ENCODE results near the gene AK5.
"Not testable (repeated sequence)": the region's sequence is repeated elsewhere in the genome, so short reads cannot be mapped to it uniquely, and the experiment has no call there.

The AK5 gene

DNA sequence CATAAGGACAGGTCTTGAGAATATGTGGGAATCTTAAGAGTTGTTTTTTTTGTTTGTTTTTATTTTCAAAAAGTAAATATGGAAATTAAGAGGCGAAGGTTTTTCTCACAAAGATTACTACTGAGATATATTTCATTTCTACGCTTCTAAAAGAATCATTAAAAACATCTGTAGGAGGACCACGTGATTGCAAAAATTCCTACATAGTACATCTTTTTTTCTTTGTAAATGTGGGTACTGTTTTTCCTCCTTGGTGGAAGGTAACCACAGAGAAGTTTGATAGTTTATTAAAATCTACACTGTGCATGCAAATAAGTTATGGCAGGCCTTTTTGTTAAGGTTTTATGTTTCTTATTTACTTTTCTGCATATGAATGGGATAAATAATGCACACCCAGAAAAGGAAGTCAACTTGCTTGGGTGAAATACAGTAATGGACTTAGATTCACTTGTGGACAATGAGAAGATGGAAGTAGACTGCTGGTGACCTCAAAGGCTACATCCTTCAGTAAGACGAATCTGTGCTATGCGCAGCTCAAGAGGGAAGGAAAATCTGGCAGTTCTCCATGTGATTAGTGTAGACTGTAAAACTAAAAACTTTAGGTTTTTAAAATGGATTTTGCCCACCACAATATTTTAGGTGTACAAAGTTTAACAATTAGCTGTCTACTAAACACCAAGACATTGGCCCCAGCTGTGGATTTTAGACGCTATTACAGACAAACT is 2.0 kb downstream of the AK5 start:
- DNase-seq (ENCODE audit: insufficient read length, low spot score): no peak
- FAIRE-seq: no peak

DNA sequence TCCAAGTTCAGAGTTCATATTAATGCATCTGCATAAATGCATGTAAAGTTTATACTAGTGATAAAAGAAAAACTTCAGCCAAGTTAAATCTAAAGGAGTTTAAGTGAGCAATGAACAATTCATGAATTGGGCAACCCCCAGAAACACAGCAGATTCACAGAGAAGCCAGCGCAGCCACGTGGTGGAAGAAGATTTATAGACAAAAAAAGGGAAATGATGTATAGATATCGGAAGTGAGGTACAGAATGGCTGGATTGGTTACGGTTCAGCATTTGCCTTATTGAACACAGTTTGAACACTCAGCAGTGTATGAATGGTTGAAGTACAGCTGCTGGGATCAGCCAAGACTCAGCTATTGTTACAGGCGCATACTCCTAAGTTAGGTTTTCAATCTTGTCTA is 5.7 kb downstream of the AK5 start:
- no peak for DNase-seq (ENCODE audit: insufficient read length, low spot score)
- no peak for FAIRE-seq

DNA sequence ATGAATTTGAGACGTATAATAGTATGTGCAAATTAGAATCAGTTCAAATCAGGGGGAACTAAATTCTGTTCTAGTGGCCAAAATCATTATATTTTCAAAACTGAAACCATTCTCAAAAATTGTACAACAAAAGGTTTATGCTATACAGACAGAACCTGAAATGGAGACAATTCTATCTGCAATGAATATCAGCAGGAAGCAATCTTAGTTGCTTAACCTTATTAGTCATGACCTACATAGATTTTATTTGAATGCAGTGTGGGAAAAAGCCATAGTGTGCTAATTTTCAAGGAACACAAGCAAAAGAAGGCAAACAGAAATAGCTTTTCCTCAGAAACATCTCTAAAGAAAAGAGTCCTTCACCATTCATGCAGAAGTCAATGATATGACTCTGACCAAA is 6.5 kb downstream of the AK5 start:
- FAIRE-seq (no peak), DNase-seq (ENCODE audit: insufficient read length, low spot score) (no peak)

DNA sequence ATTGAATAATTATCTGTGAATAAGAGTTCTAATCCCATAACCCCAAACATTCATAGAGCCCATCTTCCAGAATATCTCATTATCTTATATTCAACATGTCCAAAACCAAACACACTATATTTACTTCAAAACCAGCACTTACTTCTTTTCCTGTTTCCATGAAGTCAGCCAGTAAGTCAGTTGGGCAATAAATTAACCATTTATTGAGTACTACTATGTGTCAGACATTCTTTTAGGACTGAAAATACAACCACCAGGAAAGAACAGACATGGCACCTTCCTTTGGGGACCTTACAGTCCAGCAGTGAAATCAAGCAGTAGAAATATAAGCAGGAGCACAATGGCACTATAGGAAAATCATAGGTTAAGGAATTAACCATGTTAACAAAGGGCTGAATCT is 8.8 kb downstream of the AK5 start:
- DNase-seq (ENCODE audit: insufficient read length, low spot score): no peak
- no peak for FAIRE-seq

- DNase-seq (ENCODE audit: insufficient read length, low spot score): no peak
- FAIRE-seq: no peak
Observed at GRCh38 chr1:77292551-77292950, 10.7 kb downstream of the AK5 start.

GRCh38 chr1:77300566-77300965 is 18.7 kb downstream of the AK5 start:
- DNase-seq (ENCODE audit: insufficient read length, low spot score): no peak
- FAIRE-seq: no peak

GRCh38 chr1:77303387-77303786 is 21.6 kb downstream of the AK5 start:
- FAIRE-seq: no peak
- DNase-seq (ENCODE audit: insufficient read length, low spot score): no peak

- DNase-seq (ENCODE audit: insufficient read length, low spot score): no peak
- FAIRE-seq: no peak
Observed at GRCh38 chr1:77308889-77309621, 27.2 kb downstream of the AK5 start.

DNA sequence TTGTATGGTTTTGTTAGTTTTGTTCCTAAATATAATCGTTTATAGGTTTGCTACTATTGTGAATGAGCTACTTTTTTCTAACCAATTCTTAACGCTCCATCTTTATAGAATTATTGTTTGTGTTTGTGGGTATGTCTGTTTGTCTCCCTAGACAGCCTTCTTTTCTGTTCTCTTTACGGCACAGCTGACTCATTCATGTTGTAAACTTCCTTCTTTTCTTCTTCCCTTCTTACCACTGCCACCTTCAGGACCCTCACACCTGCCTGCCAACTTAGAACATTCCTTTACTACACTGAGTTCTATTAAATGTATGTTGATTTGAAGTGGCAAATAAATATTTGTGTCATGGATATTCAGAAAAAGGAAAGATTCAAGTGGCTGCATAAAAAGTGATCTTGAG is 29.1 kb downstream of the AK5 start:
- DNase-seq (ENCODE audit: insufficient read length, low spot score) (no peak), FAIRE-seq (no peak)

- not testable (repeated sequence) for FAIRE-seq; DNase-seq (ENCODE audit: insufficient read length, low spot score)
Observed at GRCh38 chr1:77312364-77312763, 30.5 kb downstream of the AK5 start.

DNA sequence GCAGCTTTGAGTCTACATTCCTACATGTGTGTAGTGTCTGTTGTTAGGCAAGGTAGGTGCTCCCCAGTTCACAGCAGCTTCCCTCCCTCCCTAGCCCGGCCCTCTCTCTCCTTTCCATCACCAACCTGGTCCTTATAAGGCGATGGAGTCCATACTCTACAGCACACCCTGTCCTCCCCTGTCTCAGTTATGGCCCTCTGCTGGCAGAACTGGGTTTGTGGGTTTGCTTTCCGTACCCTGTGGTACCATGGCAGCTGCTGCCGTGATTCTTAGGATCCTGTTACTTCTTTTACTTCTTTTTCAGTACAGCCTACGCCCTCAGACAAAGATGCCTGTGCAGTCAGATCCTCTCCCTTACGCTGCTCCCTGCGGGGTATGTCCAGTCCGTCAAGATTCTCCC is 31.7 kb downstream of the AK5 start:
- DNase-seq (ENCODE audit: insufficient read length, low spot score) (no peak), FAIRE-seq (no peak)

DNA sequence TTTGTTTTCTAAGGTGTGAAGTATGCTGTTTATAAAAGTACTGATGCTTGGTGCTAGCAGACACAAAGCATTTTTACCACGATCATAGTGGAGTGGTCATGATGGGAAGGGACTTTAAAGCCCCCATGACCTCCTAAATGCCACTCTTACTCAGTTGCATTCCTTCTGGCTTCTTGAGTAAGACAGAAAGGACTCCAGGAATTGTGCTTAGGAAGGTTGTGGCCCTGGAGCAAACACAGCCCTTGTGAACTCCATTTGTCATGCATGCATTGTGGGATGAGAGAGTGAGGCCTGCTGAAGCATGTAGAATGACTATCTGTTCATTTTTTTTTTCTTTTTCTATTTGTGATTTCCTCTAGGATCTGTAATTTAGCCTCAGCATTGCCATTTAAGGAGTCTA is 34.2 kb downstream of the AK5 start:
- DNase-seq (ENCODE audit: insufficient read length, low spot score): no peak

GRCh38 chr1:77316966-77317365 is 35.1 kb downstream of the AK5 start:
- FAIRE-seq (no peak), DNase-seq (ENCODE audit: insufficient read length, low spot score) (no peak)

More for the DNA sequence above, 34.2 kb downstream of the AK5 start:
- no peak for FAIRE-seq

DNA sequence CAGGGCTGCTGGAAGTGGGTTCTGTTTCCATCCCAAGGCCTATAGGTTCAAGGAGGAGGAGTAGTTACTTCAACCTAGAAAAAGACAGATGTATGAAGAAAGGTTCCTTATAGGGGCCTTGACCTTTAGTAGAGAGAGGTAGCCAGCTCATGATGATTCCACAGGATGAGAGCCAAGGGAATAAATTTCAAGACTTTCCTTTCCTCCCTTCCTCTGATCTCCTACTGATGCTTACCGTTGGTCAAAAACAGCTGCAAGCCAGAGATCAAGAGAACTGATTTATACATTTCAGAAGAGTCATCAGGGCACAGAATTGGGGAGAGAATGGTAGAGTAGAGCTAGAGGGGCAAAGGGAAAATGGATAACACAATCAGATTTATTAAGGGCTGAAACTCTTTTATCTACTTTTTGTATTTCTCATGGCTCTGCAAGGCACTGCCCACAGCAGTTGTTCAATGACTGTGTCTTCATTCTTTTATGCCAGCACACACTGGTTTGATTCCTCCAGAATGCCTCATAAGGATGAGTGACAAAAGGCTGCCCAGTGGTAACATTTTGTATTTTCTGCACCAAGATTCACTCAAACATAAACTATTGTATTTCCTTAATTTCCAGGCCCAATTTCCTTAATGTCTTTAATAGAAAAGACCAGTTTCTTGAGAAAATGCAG is 37.4 kb downstream of the AK5 start:
- FAIRE-seq: no peak
- DNase-seq (ENCODE audit: insufficient read length, low spot score): no peak

- no peak for FAIRE-seq
- DNase-seq (ENCODE audit: insufficient read length, low spot score): no peak
Observed at GRCh38 chr1:77322061-77322900, 40.5 kb downstream of the AK5 start.

- DNase-seq (ENCODE audit: insufficient read length, low spot score) (no peak), FAIRE-seq (no peak)
Observed at GRCh38 chr1:77333501-77333900, 51.7 kb downstream of the AK5 start.

- FAIRE-seq (no peak), DNase-seq (ENCODE audit: insufficient read length, low spot score) (no peak)
Observed at GRCh38 chr1:77336729-77337128, 54.9 kb downstream of the AK5 start.

- no peak for DNase-seq (ENCODE audit: insufficient read length, low spot score)
Observed at GRCh38 chr1:77339326-77339725, 57.5 kb downstream of the AK5 start.

GRCh38 chr1:77341195-77341594 is 59.4 kb downstream of the AK5 start:
- FAIRE-seq (no peak), DNase-seq (ENCODE audit: insufficient read length, low spot score) (no peak)

More at GRCh38 chr1:77339326-77339725, 57.5 kb downstream of the AK5 start:
- no peak for FAIRE-seq

- DNase-seq (ENCODE audit: insufficient read length, low spot score) (no peak), FAIRE-seq (no peak)
Observed at GRCh38 chr1:77342745-77343144, 60.9 kb downstream of the AK5 start.

- no peak for FAIRE-seq
- DNase-seq (ENCODE audit: insufficient read length, low spot score): no peak
Observed at GRCh38 chr1:77347646-77348045, 65.8 kb downstream of the AK5 start.
